Measurements from ENCODE around the gene FAM131C.
"Not testable (repeated sequence)": the region's sequence is repeated elsewhere in the genome, so short reads cannot be mapped to it uniquely, and the experiment has no call there.

FAM131C gene

DNA sequence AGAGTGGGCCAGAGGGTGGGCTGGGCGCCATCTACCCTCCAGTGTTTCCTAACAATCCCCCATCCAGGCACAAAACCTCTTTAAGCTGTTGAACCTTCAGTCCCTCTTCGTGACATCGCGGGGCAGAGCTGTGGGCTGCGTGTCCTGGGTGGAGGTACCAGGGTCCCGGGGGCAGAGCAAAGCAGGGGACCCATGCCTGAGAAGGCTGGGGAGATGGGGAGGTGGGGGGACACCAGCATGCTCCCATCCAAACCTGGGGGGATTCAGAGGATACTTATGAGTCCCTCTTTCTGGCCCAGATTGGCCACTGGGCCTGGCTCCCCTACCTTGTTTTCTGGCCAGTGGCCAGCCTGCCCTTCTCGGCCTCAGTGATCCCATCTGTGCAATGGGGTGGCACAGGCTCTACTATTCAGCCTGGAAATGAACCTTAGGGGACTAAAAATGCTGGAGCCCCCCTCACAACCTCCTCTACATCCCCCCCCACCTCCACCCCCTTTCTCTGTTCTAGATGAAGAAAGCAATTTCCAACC lies 40.3 kb downstream of the FAM131C start:
- not testable (repeated sequence) for DNase-seq (ENCODE audit: low read depth)

GRCh38 chr1:16032388-16033102 lies 40.9 kb downstream of the FAM131C start:
- DNase-seq (ENCODE audit: low read depth) = peak; percentile 42

DNA sequence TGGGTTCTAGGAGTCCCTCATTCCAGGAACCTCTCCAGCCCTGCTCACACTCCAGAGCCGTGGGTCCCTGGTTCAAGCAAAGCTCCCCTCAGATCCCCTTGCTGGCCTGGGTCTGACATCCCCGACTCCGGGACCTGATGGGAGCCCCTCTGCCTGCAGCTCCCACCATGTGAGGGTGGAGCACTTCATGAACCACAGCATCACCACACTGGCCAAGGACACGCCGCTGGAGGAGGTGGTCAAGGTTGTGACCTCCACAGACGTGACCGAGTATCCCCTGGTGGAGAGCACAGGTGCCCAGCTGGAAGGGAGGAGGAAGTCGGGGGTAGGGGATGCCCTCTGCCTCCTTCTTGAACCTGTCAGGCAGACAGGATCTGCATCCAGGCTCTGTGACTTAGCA lies 41.9 kb downstream of the FAM131C start:
- no peak for DNase-seq (ENCODE audit: low read depth)

GRCh38 chr1:16029288-16029687 lies 44.2 kb downstream of the FAM131C start:
- no peak for DNase-seq (ENCODE audit: low read depth)

DNA sequence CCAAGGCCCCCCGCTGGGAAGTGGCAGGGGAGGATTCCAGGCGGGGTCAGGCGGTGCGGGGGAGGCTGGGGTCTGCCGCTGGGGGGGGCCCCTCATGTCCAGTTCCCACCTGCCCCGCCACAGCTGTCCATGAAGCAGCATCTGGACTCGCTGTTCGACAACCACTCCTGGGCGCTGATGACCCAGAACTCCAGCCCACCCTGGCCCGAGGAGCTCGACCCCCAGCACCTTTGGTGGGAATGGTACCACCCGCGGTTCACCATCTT lies 44.5 kb downstream of the FAM131C start:
- not testable (repeated sequence) for DNase-seq (ENCODE audit: low read depth)

- no peak for DNase-seq (ENCODE audit: low read depth)
Observed at GRCh38 chr1:16028237-16029002, 45.0 kb downstream of the FAM131C start.

- DNase-seq (ENCODE audit: low read depth) = no peak
Observed at GRCh38 chr1:16026723-16027484, 46.5 kb downstream of the FAM131C start.

GRCh38 chr1:16026302-16026701 lies 47.1 kb downstream of the FAM131C start:
- not testable (repeated sequence) for DNase-seq (ENCODE audit: low read depth)

DNA sequence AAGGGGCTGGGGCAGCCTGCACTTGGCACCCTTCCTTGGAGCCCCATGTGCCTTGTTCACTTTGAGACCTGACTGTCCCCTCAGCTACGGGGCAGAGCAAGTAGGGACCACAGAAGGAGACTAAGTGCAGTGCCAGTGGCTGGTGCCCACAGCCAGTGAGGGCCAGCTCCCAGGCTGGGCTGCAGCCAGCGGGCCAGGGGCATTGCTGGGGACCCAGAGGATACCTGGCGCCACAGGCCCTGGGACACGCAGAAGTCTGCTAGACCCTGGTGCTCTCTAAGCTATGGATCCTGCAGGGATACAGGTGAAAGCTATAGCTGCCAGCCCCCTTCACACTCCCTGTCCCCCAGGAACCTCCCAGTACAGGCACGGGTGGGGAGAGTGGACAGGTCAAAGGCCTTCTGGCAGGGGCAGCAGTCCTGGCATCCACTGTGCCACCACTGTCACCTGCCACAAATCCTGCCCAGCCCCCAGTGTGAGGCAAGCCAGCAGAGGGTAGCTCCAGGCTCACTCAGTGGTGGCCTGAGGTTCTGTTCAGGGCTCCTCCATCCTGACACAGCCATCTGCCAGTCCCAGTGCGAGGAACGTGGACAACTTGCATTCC lies 50.3 kb downstream of the FAM131C start:
- no peak for DNase-seq (ENCODE audit: low read depth)

GRCh38 chr1:16022393-16022792 lies 51.1 kb downstream of the FAM131C start:
- DNase-seq (ENCODE audit: low read depth) = no peak

DNA sequence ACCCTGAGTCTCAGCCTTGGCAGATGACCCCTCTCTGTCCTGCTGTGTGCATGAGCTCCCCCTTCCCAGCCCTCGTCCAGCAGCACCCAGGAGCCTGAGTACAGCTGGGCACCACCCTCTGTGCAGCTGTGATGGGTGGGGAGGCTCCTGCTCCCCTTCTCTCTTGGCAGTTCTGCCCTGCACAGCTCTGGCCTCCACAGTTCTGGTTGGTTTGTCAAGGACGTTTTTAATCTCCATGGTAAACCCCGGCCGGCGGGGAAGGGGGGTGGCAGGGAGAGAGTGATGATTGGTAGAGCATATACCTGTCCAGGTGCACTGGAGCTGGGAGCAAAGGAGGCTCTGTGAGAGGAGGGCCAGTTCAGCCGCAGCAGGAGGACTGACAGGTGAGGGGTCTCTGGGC lies 51.8 kb downstream of the FAM131C start, which contains the start of gene CLCNKA:
TSS of gene CLCNKA (plus strand) at position 356 of the 400 bp plus-strand sequence. CDS start 584 bp downstream, outside the sequence.
- DNase-seq (ENCODE audit: low read depth) = no peak

GRCh38 chr1:16020878-16021277 lies 52.6 kb downstream of the FAM131C start:
- DNase-seq (ENCODE audit: low read depth) = not testable (repeated sequence)

GRCh38 chr1:16020325-16020724 lies 53.1 kb downstream of the FAM131C start:
- no peak for DNase-seq (ENCODE audit: low read depth)

DNA sequence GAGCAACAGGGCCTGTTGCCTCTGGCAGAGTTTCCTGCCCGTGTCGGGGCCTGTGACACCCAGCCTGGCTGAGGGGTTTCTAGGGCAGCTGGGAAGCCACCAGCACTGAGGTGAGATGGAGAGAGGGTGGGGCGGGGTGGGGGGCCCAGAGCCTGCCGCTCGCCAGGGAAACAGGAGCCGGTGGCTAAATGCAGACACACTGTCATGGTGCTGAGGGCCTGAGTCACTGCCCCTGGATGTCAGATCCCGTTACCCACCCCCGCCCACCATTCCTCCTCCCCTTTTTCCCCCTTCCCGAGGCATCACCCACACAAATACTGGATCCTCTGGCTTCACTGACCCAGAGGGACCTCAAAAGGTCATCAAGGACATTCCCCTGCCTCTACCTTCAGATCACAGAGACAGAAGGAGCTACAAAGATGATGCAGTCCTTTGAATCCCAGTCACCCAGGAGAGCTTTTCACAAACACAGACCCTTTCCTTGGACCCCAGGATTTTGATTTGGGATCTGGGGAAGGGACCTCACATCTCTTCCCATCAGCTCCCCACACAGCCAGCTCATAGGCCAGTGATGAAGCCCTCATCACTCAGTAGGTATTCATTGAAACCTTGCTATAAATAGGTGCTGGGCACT lies 53.7 kb downstream of the FAM131C start:
- no peak for DNase-seq (ENCODE audit: low read depth)

DNA sequence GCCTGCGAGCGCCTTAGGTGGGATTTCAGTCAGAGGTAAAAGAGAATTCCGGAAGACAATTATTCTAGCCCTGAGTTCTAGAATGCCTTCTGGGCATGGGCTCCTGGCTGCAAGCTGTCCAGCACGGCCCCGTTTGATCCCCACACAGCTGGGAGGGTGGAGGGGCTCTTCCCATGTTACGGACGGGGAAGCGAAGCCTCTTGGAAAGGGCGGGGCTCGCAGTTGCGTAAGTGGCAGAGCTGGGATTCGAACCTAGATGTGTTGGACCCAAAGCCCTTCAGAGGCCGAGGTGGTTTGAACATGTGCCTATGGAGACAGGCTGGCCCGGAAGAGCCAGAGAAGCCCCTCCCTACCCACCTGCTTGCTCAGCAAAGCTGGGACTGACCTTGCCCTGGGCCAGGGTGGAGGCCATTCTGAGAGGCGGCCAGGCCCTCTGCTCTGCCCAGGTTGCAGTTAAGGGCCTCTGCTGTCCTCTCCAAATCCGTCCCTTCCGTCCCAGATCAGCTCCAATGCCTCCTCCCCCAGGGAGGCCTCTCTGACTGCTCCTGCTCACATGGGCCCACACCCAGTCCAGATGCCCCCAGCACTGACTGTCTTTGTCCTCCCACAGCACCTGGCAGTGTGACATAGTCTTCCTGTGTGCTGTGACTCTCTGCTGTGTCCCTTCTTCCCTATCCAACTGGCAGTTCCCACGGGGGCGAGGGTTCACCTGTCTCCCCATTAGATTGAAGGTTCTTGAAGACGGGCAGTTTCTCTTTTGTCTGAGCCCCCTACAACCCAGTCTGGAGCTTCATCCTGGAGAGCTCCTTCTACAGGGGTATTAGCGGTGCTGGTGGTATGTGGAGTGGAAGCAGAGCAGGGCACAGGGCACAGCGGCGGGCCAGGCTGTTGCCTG lies 54.5 kb downstream of the FAM131C start:
- no peak for DNase-seq (ENCODE audit: low read depth)

DNA sequence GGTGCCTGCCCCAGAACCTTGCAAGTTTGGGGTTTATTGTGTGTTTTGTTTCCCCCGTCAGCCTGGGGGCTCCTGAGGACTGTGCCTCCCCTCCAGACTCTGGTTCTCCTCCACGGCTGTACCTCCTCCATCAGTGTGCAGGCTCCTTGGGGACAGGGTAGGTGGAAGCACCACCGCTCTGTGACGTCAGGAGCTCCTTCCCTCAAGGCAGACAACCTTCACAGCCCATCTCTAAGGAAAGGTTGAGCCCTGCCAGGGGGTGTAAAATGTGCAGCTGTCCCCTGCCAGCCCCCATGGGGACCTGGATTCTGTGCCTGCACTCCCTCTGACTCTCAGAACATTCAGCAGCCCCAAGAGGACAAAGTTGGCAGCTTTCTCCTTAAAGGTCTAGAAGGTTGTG lies 55.1 kb downstream of the FAM131C start:
- no peak for DNase-seq (ENCODE audit: low read depth)

GRCh38 chr1:16017461-16018303 lies 55.8 kb downstream of the FAM131C start, which contains the start of gene HSPB7:
Gene HSPB7, minus strand, starts transcription at chr1:16018043. Its CDS starts 80 bp downstream, at chr1:16017963.
- DNase-seq (ENCODE audit: low read depth) = no peak

- DNase-seq (ENCODE audit: low read depth) = no peak
Observed at GRCh38 chr1:16017076-16017460, 56.4 kb downstream of the FAM131C start.

Data from HS-5 (cell line).